Astrocyte (in vitro differentiated cells and primary cell): Measurements from ENCODE around the gene ZNF718. TPM values are rescaled to one million over a fixed set of nuclear protein-coding genes. Genes with fewer than 3 reads are reported as not detected.
"Not testable (repeated sequence)": the region's sequence is repeated elsewhere in the genome, so short reads cannot be mapped to it uniquely, and the experiment has no call there.

Experiments
- DNase-seq: peaks from one replicate; pipeline ENCODE4 v3.0.0-alpha.2; 2010; ENCODE audit warnings: low read depth
- FAIRE-seq: peaks from 2 replicates; lab custom pipeline; 2011; peaks lifted over from hg19 to GRCh38; lab: Jason Lieb, UNC
- H2AFZ ChIP-seq: 2 replicates; pipeline ENCODE4 v1.6.0; 2012; ENCODE audit warnings: low read depth, low read length, inconsistent platforms
- H3K27ac ChIP-seq: 2 replicates; pipeline ENCODE4 v1.5.1; 2011; ENCODE audit warnings: low read depth, low read length, inconsistent platforms
- H3K27me3 ChIP-seq: 2 replicates; pipeline ENCODE4 v1.6.0; 2011; ENCODE audit warnings: low read length, inconsistent platforms; ENCODE audit not compliant: insufficient read depth
- H3K36me3 ChIP-seq: 2 replicates; pipeline ENCODE4 v1.5.1; 2011; ENCODE audit warnings: low read length, inconsistent platforms; ENCODE audit not compliant: insufficient read depth
- H3K4me1 ChIP-seq: 2 replicates; pipeline ENCODE4 v1.5.1; 2011; ENCODE audit warnings: low read length, inconsistent platforms; ENCODE audit not compliant: insufficient read depth
- H3K4me2 ChIP-seq: 2 replicates; pipeline ENCODE4 v1.6.0; 2012; ENCODE audit warnings: low read length, inconsistent platforms
- H3K4me3 ChIP-seq: 2 replicates; pipeline ENCODE4 v1.5.1; 2011; ENCODE audit warnings: low read depth, mild to moderate bottlenecking, low read length, inconsistent platforms; ENCODE audit not compliant: insufficient read depth
- H3K79me2 ChIP-seq: 2 replicates; pipeline ENCODE4 v1.6.0; 2012; ENCODE audit warnings: mild to moderate bottlenecking, low read length, inconsistent platforms; ENCODE audit not compliant: insufficient read depth
- H3K9ac ChIP-seq: 2 replicates; pipeline ENCODE4 v1.6.0; 2012; ENCODE audit warnings: mild to moderate bottlenecking, low read length, inconsistent platforms
- H3K9me3 ChIP-seq: 2 replicates; pipeline ENCODE4 v1.5.1; 2012; ENCODE audit warnings: low read depth, mild to moderate bottlenecking, low read length, inconsistent platforms; ENCODE audit not compliant: insufficient read depth
- H4K20me1 ChIP-seq: 2 replicates; pipeline ENCODE4 v1.6.0; 2012; ENCODE audit warnings: low read length, inconsistent platforms; ENCODE audit not compliant: insufficient read depth
- H3K27ac Mint-ChIP-seq: one replicate; pipeline ENCODE4 v1.8.0; 2021; ENCODE audit warnings: mild to moderate bottlenecking, mixed read lengths; ENCODE audit not compliant: unreplicated experiment
- H3K27me3 Mint-ChIP-seq: one replicate; pipeline ENCODE4 v1.8.0; 2021; ENCODE audit warnings: low read depth, mixed read lengths; ENCODE audit not compliant: unreplicated experiment
- H3K36me3 Mint-ChIP-seq: one replicate; pipeline ENCODE4 v1.8.0; 2021; ENCODE audit warnings: low read depth, mixed read lengths; ENCODE audit not compliant: unreplicated experiment
- H3K4me1 Mint-ChIP-seq: one replicate; pipeline ENCODE4 v1.8.0; 2021; ENCODE audit warnings: low read depth, mixed read lengths; ENCODE audit not compliant: unreplicated experiment
- H3K4me3 Mint-ChIP-seq: one replicate; pipeline ENCODE4 v1.8.0; 2021; ENCODE audit warnings: mild to moderate bottlenecking, moderate library complexity, mixed read lengths; ENCODE audit not compliant: unreplicated experiment
- H3K9me3 Mint-ChIP-seq: one replicate; pipeline ENCODE4 v1.8.0; 2021; ENCODE audit warnings: mild to moderate bottlenecking, mixed read lengths; ENCODE audit not compliant: unreplicated experiment
- CTCF ChIP-seq: IDR thresholded peaks from 2 replicates; pipeline ENCODE4 v1.5.1; 2011; ENCODE audit warnings: low read depth, mild to moderate bottlenecking, inconsistent platforms, low read length, moderate library complexity; ENCODE audit not compliant: insufficient read depth
- EZH2 ChIP-seq: IDR thresholded peaks from 2 replicates; pipeline ENCODE4 v1.6.1; 2012; ENCODE audit warnings: mild to moderate bottlenecking, low read length, inconsistent platforms; ENCODE audit not compliant: insufficient read depth
- total RNA-seq: library from RNA; stranded (reverse); gene quantifications from 2 replicates; pipeline ENCODE4 v1.2.1, GENCODE V29; 2021

The ZNF718 gene
- total RNA-seq, 1 donor from 2014 or later: 7.7 TPM

GRCh38 chr4:173666-174314 lies 49.5 kb downstream of the ZNF718 start:
- DNase-seq (no peak), FAIRE-seq (no peak)
- H3K79me2 ChIP-seq: no peaks in the 10 kb centered on the region
- Mint-ChIP-seq H3K27ac (no peak overlapping the region), H3K27me3 (no peaks in the 10 kb centered on the region), H3K4me3 (no peak overlapping the region), H3K9me3 (peaks cover 57% of the 10 kb centered on the region), H3K36me3 (peaks cover 33% of the 10 kb centered on the region), H3K4me1 (no peaks in the 10 kb centered on the region)
- H3K4me1 ChIP-seq: no peaks in the 10 kb centered on the region
- H3K9me3 ChIP-seq: peaks cover 6% of the 10 kb centered on the region
- H3K27ac ChIP-seq: no peak overlapping the region
- H3K4me2 ChIP-seq: no peak overlapping the region
- H3K27me3 ChIP-seq: no peaks in the 10 kb centered on the region
- no peak overlapping the region for H3K9ac ChIP-seq
- TF ChIP-seq CTCF (no peak), EZH2 (no peak)
- H3K36me3 ChIP-seq: no peaks in the 10 kb centered on the region
- no peak overlapping the region for H3K4me3 ChIP-seq
- H4K20me1 ChIP-seq: no peaks in the 10 kb centered on the region
- H2AFZ ChIP-seq: no peak overlapping the region

- no peak overlapping the region for H3K4me3 Mint-ChIP-seq
- no peak overlapping the region for H3K27ac Mint-ChIP-seq
- H3K9me3 Mint-ChIP-seq: peaks cover 44% of the 10 kb centered on the region
- no peaks in the 10 kb centered on the region for H3K27me3 Mint-ChIP-seq
- DNase-seq (no peak), FAIRE-seq (no peak)
- H3K79me2 ChIP-seq: no peaks in the 10 kb centered on the region
- H3K9ac ChIP-seq: no peak overlapping the region
- no peaks in the 10 kb centered on the region for H3K36me3 ChIP-seq
- no peaks in the 10 kb centered on the region for H3K27me3 ChIP-seq
- no peaks in the 10 kb centered on the region for H3K4me1 Mint-ChIP-seq
- no peak overlapping the region for H2AFZ ChIP-seq
- peaks cover 26% of the 10 kb centered on the region for H3K36me3 Mint-ChIP-seq
- H3K27ac ChIP-seq: no peak overlapping the region
- H3K4me2 ChIP-seq: no peak overlapping the region
- H3K4me3 ChIP-seq: no peak overlapping the region
- H4K20me1 ChIP-seq: no peaks in the 10 kb centered on the region
- H3K4me1 ChIP-seq: no peaks in the 10 kb centered on the region
- no peak for TF ChIP-seq CTCF
- TF ChIP-seq EZH2: no peak
- H3K9me3 ChIP-seq: peaks cover 6% of the 10 kb centered on the region
Measured at GRCh38 chr4:175986-176385, 51.7 kb downstream of the ZNF718 start.

- Histone ChIP-seq H3K4me2 (no peak overlapping the region), H3K9ac (no peak overlapping the region), H4K20me1 (no peaks in the 10 kb centered on the region), H3K4me1 (no peaks in the 10 kb centered on the region), H3K4me3 (no peak overlapping the region), H2AFZ (no peak overlapping the region), H3K9me3 (peaks cover 6% of the 10 kb centered on the region), H3K36me3 (no peaks in the 10 kb centered on the region), H3K79me2 (no peaks in the 10 kb centered on the region), H3K27me3 (no peaks in the 10 kb centered on the region), H3K27ac (no peak overlapping the region)
- peaks cover 20% of the 10 kb centered on the region for H3K36me3 Mint-ChIP-seq
- no peak overlapping the region for H3K4me3 Mint-ChIP-seq
- no peak for TF ChIP-seq EZH2
- no peaks in the 10 kb centered on the region for H3K27me3 Mint-ChIP-seq
- H3K4me1 Mint-ChIP-seq: no peaks in the 10 kb centered on the region
- DNase-seq (no peak), FAIRE-seq (no peak)
- H3K9me3 Mint-ChIP-seq: peaks cover 41% of the 10 kb centered on the region
- H3K27ac Mint-ChIP-seq: no peak overlapping the region
Measured at GRCh38 chr4:176995-177394, 52.7 kb downstream of the ZNF718 start.

GRCh38 chr4:182225-182624 lies 57.9 kb downstream of the ZNF718 start:
- DNase-seq, H3K9me3 ChIP-seq, H3K27me3 ChIP-seq, H3K4me3 ChIP-seq, H3K36me3 ChIP-seq, H3K9ac ChIP-seq, H3K4me3 Mint-ChIP-seq, H4K20me1 ChIP-seq, H3K27ac ChIP-seq, H3K4me1 Mint-ChIP-seq, H2AFZ ChIP-seq, H3K27me3 Mint-ChIP-seq, H3K4me2 ChIP-seq, H3K27ac Mint-ChIP-seq, H3K79me2 ChIP-seq, H3K4me1 ChIP-seq, FAIRE-seq: not testable (repeated sequence)
- H3K9me3 Mint-ChIP-seq: peaks cover 37% of the 10 kb centered on the region
- peaks cover 13% of the 10 kb centered on the region for H3K36me3 Mint-ChIP-seq
